BLaER1 treated with 17β-estradiol and CSF1 and Interleukin-3, amounts not matched to agents 10 nM and 100 nM (cell line): ENCODE measurements around the gene TCAP.

Experiments
- H3K27ac ChIP-seq, 11 experiments: shearing (Covaris generic); formaldehyde crosslinking; 2 replicates each; pipeline ENCODE4 v1.8.1; 2022
- H3K27me3 ChIP-seq, 11 experiments: shearing (Covaris generic); formaldehyde crosslinking; 2 replicates each; pipeline ENCODE4 v1.8.1; 2022
- H3K36me3 ChIP-seq, 11 experiments: shearing (Covaris generic); formaldehyde crosslinking; 2 replicates each; pipeline ENCODE4 v1.8.1; 2022
- H3K4me1 ChIP-seq, 10 experiments: shearing (Covaris generic); formaldehyde crosslinking; 2 replicates each; pipeline ENCODE4 v1.8.1; 2022
- H3K4me2 ChIP-seq, 11 experiments: shearing (Covaris generic); formaldehyde crosslinking; 2 replicates each; pipeline ENCODE4 v1.8.1; 2022
- H3K4me3 ChIP-seq, 10 experiments: shearing (Covaris generic); formaldehyde crosslinking; 2 replicates each; pipeline ENCODE4 v1.8.1; 2022
- H3K9ac ChIP-seq, 11 experiments: shearing (Covaris generic); formaldehyde crosslinking; 2 replicates each; pipeline ENCODE4 v1.8.1; 2022
- H3K9me3 ChIP-seq, 11 experiments: shearing (Covaris generic); formaldehyde crosslinking; replicated peaks in 1 of 11; 2 replicates each; pipeline ENCODE4 v1.8.1; 2022
- H4K20me1 ChIP-seq, 11 experiments: shearing (Covaris generic); formaldehyde crosslinking; 2 replicates each; pipeline ENCODE4 v1.8.1; 2022
- Cebpa-rat ChIP-seq, 11 experiments: shearing (Covaris generic); IDR thresholded peaks; 2 replicates each; pipeline ENCODE4 v1.8.1; 2022

Gene TCAP

DNA sequence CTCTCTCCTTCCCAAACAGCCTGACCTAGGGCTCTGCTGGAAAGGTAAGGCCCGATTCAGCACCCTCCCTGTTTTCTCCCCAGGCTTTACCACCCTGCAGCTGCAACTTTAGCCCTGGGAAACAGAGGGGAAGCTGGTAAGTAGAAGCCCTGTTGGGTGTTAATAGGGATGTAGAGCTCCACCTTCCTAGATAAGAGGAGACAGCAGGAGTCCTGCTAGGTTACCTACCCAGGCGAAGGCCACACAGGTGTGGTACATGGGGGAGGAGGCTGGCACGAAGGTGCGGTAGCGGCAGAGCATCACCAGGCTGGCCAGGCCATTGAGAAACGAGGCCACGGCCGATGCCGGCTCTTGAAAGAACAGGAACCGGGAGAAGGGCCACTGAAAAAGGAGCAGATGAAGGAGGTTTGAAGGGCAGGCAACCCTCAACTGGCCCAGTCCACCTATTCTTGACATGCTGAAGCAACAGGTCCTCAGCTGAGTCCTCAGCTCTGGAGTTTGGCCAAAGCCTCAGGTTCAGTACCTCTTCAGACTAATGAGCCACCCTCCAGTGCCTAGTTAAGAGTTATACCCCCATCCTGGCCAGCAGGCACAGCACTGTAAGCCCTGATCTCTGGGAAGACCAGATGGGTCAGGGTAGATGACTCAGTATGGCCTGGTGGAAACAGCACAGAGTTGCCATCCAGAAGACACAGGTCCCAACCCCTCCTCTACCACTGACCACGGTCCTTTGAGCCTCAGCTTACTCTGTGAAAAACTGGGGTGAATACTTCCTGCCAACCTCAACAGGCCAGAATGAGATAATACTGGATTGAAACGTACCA lies 19.4 kb downstream of the TCAP start:
- Histone ChIP-seq H3K4me2 (no peak overlapping the region), H3K4me1 (peaks cover 23 to 36% (median 30%) of the 10 kb centered on the region in 10 experiments), H4K20me1 (no peaks in the 10 kb centered on the region), H3K9me3 (peaks cover 0 to 12% (median 0%) of the 10 kb centered on the region in 11 experiments; a peak in 7 of 22 replicates), H3K27ac (no peak overlapping the region), H3K9ac (no peak overlapping the region), H3K27me3 (no peaks in the 10 kb centered on the region), H3K36me3 (peaks cover 0 to 29% (median 4%) of the 10 kb centered on the region in 11 experiments; a peak in 10 of 22 replicates), H3K4me3 (no peak overlapping the region)
- no peak for TF ChIP-seq Cebpa-rat (IDR thresholded peaks at IDR 0.05)

DNA sequence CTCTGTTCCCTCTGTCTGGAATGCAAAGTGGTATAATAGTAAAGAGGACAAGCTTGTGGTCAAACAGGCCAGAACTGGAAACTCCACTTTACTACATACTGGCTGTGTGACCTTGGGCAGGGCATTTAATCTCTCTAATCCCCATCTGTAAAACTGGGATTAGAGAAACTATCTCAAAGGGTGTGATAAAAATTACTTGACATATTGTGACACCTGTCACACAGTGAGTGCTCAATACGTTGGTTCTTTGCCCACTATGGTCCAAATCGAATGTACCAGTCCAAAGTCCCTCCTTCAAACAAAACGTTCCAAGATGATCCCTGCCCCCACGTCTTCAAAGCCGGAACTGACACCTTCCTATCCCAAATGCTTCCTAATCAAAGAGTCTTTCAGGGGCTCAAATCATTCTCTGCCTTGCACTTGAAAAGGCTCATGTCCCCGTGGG lies 22.0 kb downstream of the TCAP start:
- Histone ChIP-seq H3K4me2 (peak overlapping the region; percentile 34 to 96 (median 88); a peak in 20 of 22 replicates), H3K36me3 (peaks cover 0 to 29% (median 4%) of the 10 kb centered on the region in 11 experiments; a peak in 10 of 22 replicates), H3K9me3 (peaks cover 0 to 12% (median 0%) of the 10 kb centered on the region in 11 experiments; a peak in 7 of 22 replicates), H3K4me3 (peak overlapping the region in 8 of 10 experiments; percentile 57 to 78 (median 67); a peak in 14 of 20 replicates), H4K20me1 (no peaks in the 10 kb centered on the region), H3K4me1 (peaks cover 10 to 17% (median 14%) of the 10 kb centered on the region in 10 experiments), H3K27ac (peak overlapping the region in 4 of 11 experiments; percentile 76 to 87 (median 82); a peak in 6 of 22 replicates), H3K9ac (no peak overlapping the region), H3K27me3 (no peaks in the 10 kb centered on the region)
- TF ChIP-seq Cebpa-rat (IDR thresholded peaks at IDR 0.05) = no peak

- Histone ChIP-seq H3K27me3 (no peaks in the 10 kb centered on the region), H3K36me3 (peaks cover 0 to 27% (median 4%) of the 10 kb centered on the region in 11 experiments; a peak in 10 of 22 replicates), H3K4me1 (peaks cover 10 to 17% (median 14%) of the 10 kb centered on the region in 10 experiments), H3K4me2 (peak within 1 kb of the TSS; percentile 80 to 96 (median 88)), H3K4me3 (peak within 1 kb of the TSS; percentile 57 to 78 (median 66)), H3K9ac (peak within 1 kb of the TSS; percentile 35 to 80 (median 75)), H3K9me3 (peaks cover 0 to 12% (median 0%) of the 10 kb centered on the region in 11 experiments; a peak in 7 of 22 replicates), H3K27ac (peak within 1 kb of the TSS; percentile 63 to 87 (median 79)), H4K20me1 (no peaks in the 10 kb centered on the region)
- TF ChIP-seq Cebpa-rat (IDR thresholded peaks at IDR 0.05) = no peak
Observed at GRCh38 chr17:39687546-39688474, 22.7 kb downstream of the TCAP start, which contains the start of gene PGAP3. PGAP3 (minus strand) TSS chr17:39688057; CDS start chr17:39688014, 43 bp downstream.

DNA sequence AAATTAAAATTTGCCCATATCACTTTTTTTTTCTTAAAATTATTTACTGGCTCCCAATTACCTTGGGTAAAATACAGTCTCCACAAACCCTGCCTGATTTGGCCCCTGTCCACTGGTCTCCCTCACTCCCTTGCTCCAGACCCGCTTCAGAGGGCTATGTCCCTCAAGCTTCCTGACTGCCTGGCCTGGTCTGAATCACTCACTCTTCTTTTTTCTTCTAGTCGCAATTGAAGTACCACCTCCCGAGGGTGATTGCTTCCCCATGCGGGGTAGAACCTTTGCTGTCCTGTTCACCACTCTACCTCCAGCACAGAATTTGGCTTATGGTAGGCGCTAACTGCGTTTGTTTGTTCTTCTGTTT lies 23.3 kb downstream of the TCAP start:
- Histone ChIP-seq H3K9me3 (peaks cover 0 to 12% (median 0%) of the 10 kb centered on the region in 11 experiments; a peak in 7 of 22 replicates), H3K4me3 (peak overlapping the region; percentile 57 to 78 (median 66)), H4K20me1 (no peaks in the 10 kb centered on the region), H3K9ac (peak overlapping the region; percentile 35 to 80 (median 75); a peak in 21 of 22 replicates), H3K27ac (peak overlapping the region; percentile 63 to 87 (median 79)), H3K4me1 (peaks cover 10 to 16% (median 14%) of the 10 kb centered on the region in 10 experiments), H3K36me3 (peaks cover 0 to 21% (median 4%) of the 10 kb centered on the region in 11 experiments; a peak in 10 of 22 replicates), H3K27me3 (no peaks in the 10 kb centered on the region), H3K4me2 (peak overlapping the region; percentile 80 to 96 (median 88))
- TF ChIP-seq Cebpa-rat (IDR thresholded peaks at IDR 0.05) = no peak

GRCh38 chr17:39688945-39689344 lies 23.8 kb downstream of the TCAP start:
- Histone ChIP-seq H4K20me1 (no peaks in the 10 kb centered on the region), H3K4me1 (peaks cover 10 to 16% (median 14%) of the 10 kb centered on the region in 10 experiments), H3K9me3 (peaks cover 0 to 12% (median 0%) of the 10 kb centered on the region in 11 experiments; a peak in 7 of 22 replicates), H3K27me3 (no peaks in the 10 kb centered on the region), H3K9ac (0 out of 22 replicates have a peak overlapping the region, but pooled peaks of 1 of the 11 experiments have one; percentile 78), H3K36me3 (peaks cover 0 to 16% (median 0%) of the 10 kb centered on the region in 11 experiments; a peak in 7 of 22 replicates), H3K4me2 (peak overlapping the region; percentile 80 to 96 (median 88)), H3K27ac (peak overlapping the region in 3 of 11 experiments; percentile 79 to 87 (median 84); a peak in 3 of 22 replicates), H3K4me3 (peak overlapping the region; percentile 57 to 78 (median 66); a peak in 19 of 20 replicates)
- no peak for TF ChIP-seq Cebpa-rat (IDR thresholded peaks at IDR 0.05)

- TF ChIP-seq Cebpa-rat (IDR thresholded peaks at IDR 0.05) = no peak
- no peaks in the 10 kb centered on the region for H4K20me1 ChIP-seq
- H3K27me3 ChIP-seq = peaks cover 13 to 22% (median 18%) of the 10 kb centered on the region in 11 experiments
- no peak overlapping the region for H3K4me3 ChIP-seq
- no peaks in the 10 kb centered on the region for H3K9me3 ChIP-seq
- no peak overlapping the region for H3K4me2 ChIP-seq
- H3K36me3 ChIP-seq = no peaks in the 10 kb centered on the region
- H3K4me1 ChIP-seq = no peaks in the 10 kb centered on the region; a peak in 1 of 20 replicates
- H3K9ac ChIP-seq = no peak overlapping the region
- no peak overlapping the region for H3K27ac ChIP-seq
Observed at GRCh38 chr17:39694593-39694992, 29.4 kb downstream of the TCAP start.

GRCh38 chr17:39695089-39695474 lies 29.9 kb downstream of the TCAP start:
- no peaks in the 10 kb centered on the region for H3K36me3 ChIP-seq

GRCh38 chr17:39696731-39697130 lies 31.6 kb downstream of the TCAP start:
- no peaks in the 10 kb centered on the region; a peak in 1 of 22 replicates for H4K20me1 ChIP-seq
- no peak overlapping the region for H3K4me3 ChIP-seq
- no peak for TF ChIP-seq Cebpa-rat (IDR thresholded peaks at IDR 0.05)
- no peaks in the 10 kb centered on the region for H3K4me1 ChIP-seq
- H3K9ac ChIP-seq = no peak overlapping the region
- peaks cover 34 to 43% (median 39%) of the 10 kb centered on the region in 11 experiments for H3K27me3 ChIP-seq
- H3K27ac ChIP-seq = no peak overlapping the region
- H3K36me3 ChIP-seq = no peaks in the 10 kb centered on the region
- H3K4me2 ChIP-seq = no peak overlapping the region
- no peaks in the 10 kb centered on the region for H3K9me3 ChIP-seq

More at GRCh38 chr17:39695089-39695474, 29.9 kb downstream of the TCAP start:
- Histone ChIP-seq H3K4me1 (no peaks in the 10 kb centered on the region), H3K4me2 (no peak overlapping the region), H3K9ac (no peak overlapping the region), H3K9me3 (no peaks in the 10 kb centered on the region), H3K4me3 (no peak overlapping the region), H4K20me1 (no peaks in the 10 kb centered on the region), H3K27me3 (peaks cover 18 to 26% (median 23%) of the 10 kb centered on the region in 11 experiments), H3K27ac (no peak overlapping the region)
- no peak for TF ChIP-seq Cebpa-rat (IDR thresholded peaks at IDR 0.05)
